Cardiac muscle cell (in vitro differentiated cells and primary cell): Measurements from ENCODE around the gene PLD4. TPM values are rescaled to one million over a fixed set of nuclear protein-coding genes. Genes with fewer than 3 reads are reported as not detected.
"Not testable (repeated sequence)": the region's sequence is repeated elsewhere in the genome, so short reads cannot be mapped to it uniquely, and the experiment has no call there.

Experiments
- DNase-seq, 2 donors: peaks; one replicate each; pipeline versions ENCODE4 v3.0.0 to v3.0.0-alpha.2; 2010 to 2017; ENCODE audit warnings: low read depth in 1 of 2, low spot score in 1 of 2
- H3K27ac ChIP-seq: fragments of 200-600 bp; sonication (generic); 2 replicates; pipeline ENCODE4 v1.5.1; 2016
- H3K27me3 ChIP-seq: fragments of 200-600 bp; sonication (generic); 2 replicates; pipeline ENCODE4 v1.6.0; 2016; ENCODE audit warnings: control low read depth
- H3K36me3 ChIP-seq: fragments of 200-600 bp; sonication (generic); 2 replicates; pipeline ENCODE4 v1.5.1; 2016; ENCODE audit warnings: control low read depth
- H3K4me1 ChIP-seq: fragments of 200-600 bp; sonication (generic); 2 replicates; pipeline ENCODE4 v1.8.1; 2017; ENCODE audit warnings: low read depth, mild to moderate bottlenecking, mixed run types
- H3K4me3 ChIP-seq: fragments of 200-600 bp; sonication (generic); 2 replicates; pipeline ENCODE4 v1.5.1; 2016; ENCODE audit warnings: mild to moderate bottlenecking
- H3K9me3 ChIP-seq: fragments of 200-600 bp; sonication (generic); 2 replicates; pipeline ENCODE4 v1.5.1; 2017; ENCODE audit warnings: low read depth, mild to moderate bottlenecking, control low read depth
- polyA plus RNA-seq: library from polyadenylated mRNA; unstranded; fragments of >200 nt; fragmentation: Nextera tagmentation; extraction: Ambion mirVana; gene quantifications from 2 replicates; pipeline ENCODE4 v1.2.1, GENCODE V29; 2016
- total RNA-seq: library from RNA; depleted of rRNA; stranded (reverse); fragments of >200 nt; gene quantifications from 2 replicates; pipeline ENCODE4 v1.2.3, GENCODE V29; 2016
- TF ChIP-seq, protein P1 (sequence below): IDR thresholded peaks from 2 replicates; pipeline ENCODE4 v1.5.1; 2012; ENCODE audit warnings: low read depth, mild to moderate bottlenecking, low read length

Gene PLD4
- total and polyA plus RNA-seq, 2 experiments from 2014 or later: 0.07 to 0.54 TPM

DNA sequence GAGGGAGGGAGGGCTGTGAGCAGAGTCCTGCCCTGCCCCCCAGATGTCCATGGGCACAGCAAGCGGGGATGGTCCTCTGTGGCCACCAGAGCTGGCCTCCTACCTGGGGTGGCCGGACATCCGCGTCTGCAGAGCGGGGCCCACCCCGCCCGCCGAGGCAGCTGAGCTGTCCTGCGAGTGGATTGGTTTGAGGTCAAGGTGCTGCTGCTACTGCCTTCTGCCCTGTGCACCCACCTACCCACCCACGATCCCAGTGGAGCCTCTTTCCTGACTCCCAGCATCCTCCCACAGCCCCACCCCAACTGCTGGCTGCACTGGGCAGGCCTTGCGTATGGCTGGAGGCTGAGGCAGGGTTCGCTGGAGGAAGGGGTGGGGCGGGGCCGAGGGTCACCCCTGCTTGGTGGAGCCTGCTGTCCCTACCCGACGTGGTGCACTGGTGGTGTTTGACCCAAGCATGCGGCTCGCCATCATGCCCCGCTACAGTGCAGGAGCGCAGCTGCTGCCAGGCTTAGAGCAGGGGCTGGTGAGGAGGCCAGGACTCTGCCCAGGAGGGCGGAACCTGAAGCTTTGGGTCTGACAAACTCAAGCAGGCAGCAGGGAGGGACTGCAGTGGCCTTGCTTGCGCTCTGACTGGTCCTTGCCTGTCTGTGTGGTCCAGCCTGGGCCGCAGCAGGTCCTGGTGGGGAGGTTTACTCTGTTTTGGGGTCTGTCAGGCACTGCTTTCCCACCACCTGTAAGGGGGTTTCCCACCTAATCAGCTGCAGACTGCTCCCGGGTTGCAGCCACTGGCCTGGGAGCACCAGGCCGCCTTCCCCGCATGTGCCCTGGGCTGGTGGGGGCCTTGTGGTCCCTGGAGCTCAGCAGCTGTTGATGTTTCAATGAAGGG lies 35.9 kb upstream of the PLD4 start:
- Histone ChIP-seq H3K27ac (no peak overlapping the region), H3K36me3 (peaks cover 15% of the 10 kb centered on the region), H3K4me3 (no peak overlapping the region), H3K27me3 (no peaks in the 10 kb centered on the region), H3K9me3 (no peaks in the 10 kb centered on the region), H3K4me1 (no peaks in the 10 kb centered on the region)
- TF ChIP-seq, protein P1, sequence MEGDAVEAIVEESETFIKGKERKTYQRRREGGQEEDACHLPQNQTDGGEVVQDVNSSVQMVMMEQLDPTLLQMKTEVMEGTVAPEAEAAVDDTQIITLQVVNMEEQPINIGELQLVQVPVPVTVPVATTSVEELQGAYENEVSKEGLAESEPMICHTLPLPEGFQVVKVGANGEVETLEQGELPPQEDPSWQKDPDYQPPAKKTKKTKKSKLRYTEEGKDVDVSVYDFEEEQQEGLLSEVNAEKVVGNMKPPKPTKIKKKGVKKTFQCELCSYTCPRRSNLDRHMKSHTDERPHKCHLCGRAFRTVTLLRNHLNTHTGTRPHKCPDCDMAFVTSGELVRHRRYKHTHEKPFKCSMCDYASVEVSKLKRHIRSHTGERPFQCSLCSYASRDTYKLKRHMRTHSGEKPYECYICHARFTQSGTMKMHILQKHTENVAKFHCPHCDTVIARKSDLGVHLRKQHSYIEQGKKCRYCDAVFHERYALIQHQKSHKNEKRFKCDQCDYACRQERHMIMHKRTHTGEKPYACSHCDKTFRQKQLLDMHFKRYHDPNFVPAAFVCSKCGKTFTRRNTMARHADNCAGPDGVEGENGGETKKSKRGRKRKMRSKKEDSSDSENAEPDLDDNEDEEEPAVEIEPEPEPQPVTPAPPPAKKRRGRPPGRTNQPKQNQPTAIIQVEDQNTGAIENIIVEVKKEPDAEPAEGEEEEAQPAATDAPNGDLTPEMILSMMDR: no peak
- no peak for DNase-seq

- Histone ChIP-seq H3K27ac (no peak overlapping the region), H3K9me3 (no peaks in the 10 kb centered on the region), H3K4me1 (no peaks in the 10 kb centered on the region), H3K4me3 (no peak overlapping the region), H3K27me3 (no peaks in the 10 kb centered on the region), H3K36me3 (peaks cover 15% of the 10 kb centered on the region)
- TF ChIP-seq, protein P1: no peak
- no peak for DNase-seq
Measured at GRCh38 chr14:104889375-104889757, 35.3 kb upstream of the PLD4 start.

- not testable (repeated sequence) for H3K27ac ChIP-seq, H3K4me3 ChIP-seq, DNase-seq, H3K27me3 ChIP-seq, H3K9me3 ChIP-seq, H3K4me1 ChIP-seq
- H3K36me3 ChIP-seq: peaks cover 15% of the 10 kb centered on the region
Measured at GRCh38 chr14:104890292-104890691, 34.4 kb upstream of the PLD4 start.

DNA sequence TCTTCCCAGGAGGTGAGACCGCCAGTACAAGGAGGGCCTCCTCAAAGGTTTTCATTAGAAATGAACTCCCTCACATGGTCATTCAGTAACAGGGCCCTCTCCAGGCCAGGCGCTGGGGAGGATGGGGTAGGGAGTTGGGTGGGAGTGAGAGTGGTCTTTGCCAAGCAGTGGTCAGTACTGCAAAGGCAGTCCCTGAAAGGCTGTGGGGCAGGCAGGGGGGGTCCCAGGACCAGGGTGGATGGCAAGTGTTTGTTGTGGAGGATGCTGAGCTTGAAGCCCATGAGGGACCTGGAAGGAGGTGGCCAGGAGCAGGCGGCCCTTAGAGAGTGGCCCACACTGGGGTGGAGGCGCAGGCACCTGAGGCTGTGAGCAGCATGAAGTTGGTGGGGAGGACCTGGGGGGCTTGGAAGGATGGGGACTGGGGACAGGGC lies 33.5 kb upstream of the PLD4 start:
- TF ChIP-seq, protein P1: no peak
- Histone ChIP-seq H3K27me3 (no peaks in the 10 kb centered on the region), H3K4me3 (no peak overlapping the region), H3K36me3 (peaks cover 11% of the 10 kb centered on the region), H3K9me3 (no peaks in the 10 kb centered on the region), H3K4me1 (peaks cover 11% of the 10 kb centered on the region), H3K27ac (no peak overlapping the region)
- no peak for DNase-seq

GRCh38 chr14:104891664-104892530 lies 32.8 kb upstream of the PLD4 start:
- H3K4me1 ChIP-seq: peaks cover 11% of the 10 kb centered on the region
- H3K27me3 ChIP-seq: no peaks in the 10 kb centered on the region
- no peak overlapping the region for H3K4me3 ChIP-seq
- H3K27ac ChIP-seq: no peak overlapping the region
- TF ChIP-seq, protein P1: no peak
- no peaks in the 10 kb centered on the region for H3K9me3 ChIP-seq
- DNase-seq: no peak
- H3K36me3 ChIP-seq: peaks cover 4% of the 10 kb centered on the region
